AML-193 (cell line): ENCODE data around the gene ATPAF1.

ENCODE experiments used
- DNase-seq, 2 experiments: peaks; one replicate each; lab custom pipeline; 2025; lab: John Stamatoyannopoulos, UW

The ATPAF1 gene

GRCh38 chr1:46615735-46616134, 52.4 kb downstream of the ATPAF1 start:
- no peak for DNase-seq

GRCh38 chr1:46615088-46615487, 53.1 kb downstream of the ATPAF1 start:
- no peak for DNase-seq

- no peak for DNase-seq
Observed at GRCh38 chr1:46614604-46614984, 53.6 kb downstream of the ATPAF1 start.

- DNase-seq = peak; percentile 67 to 78
Observed at GRCh38 chr1:46613661-46614603, 54.2 kb downstream of the ATPAF1 start.

GRCh38 chr1:46612937-46613660, 55.1 kb downstream of the ATPAF1 start:
- no peak for DNase-seq

- peak in 1 of 2 experiments; percentile 26 for DNase-seq
Observed at GRCh38 chr1:46611691-46612221, 56.4 kb downstream of the ATPAF1 start.

- no peak for DNase-seq
Observed at GRCh38 chr1:46607345-46608130, 60.6 kb downstream of the ATPAF1 start.

GRCh38 chr1:46606255-46606965, 61.8 kb downstream of the ATPAF1 start:
- no peak for DNase-seq

GRCh38 chr1:46605232-46605631, 62.9 kb downstream of the ATPAF1 start:
- peak; percentile 9 to 10 for DNase-seq

- peak; percentile 82 to 90 for DNase-seq
Observed at GRCh38 chr1:46603858-46604549, 64.2 kb downstream of the ATPAF1 start, which contains the start of gene MKNK1. TSS of gene MKNK1 (minus strand) at chr1:46604268. CDS start at chr1:46583327, 20,941 bp downstream.

GRCh38 chr1:46603481-46603857, 64.7 kb downstream of the ATPAF1 start:
- DNase-seq = no peak

GRCh38 chr1:46601257-46602007, 66.7 kb downstream of the ATPAF1 start:
- DNase-seq = no peak

GRCh38 chr1:46599059-46599970, 68.8 kb downstream of the ATPAF1 start:
- DNase-seq = no peak

GRCh38 chr1:46596846-46597245, 71.3 kb downstream of the ATPAF1 start:
- DNase-seq = no peak

GRCh38 chr1:46596036-46596435, 72.1 kb downstream of the ATPAF1 start:
- DNase-seq = no peak

- peak; percentile 88 to 89 for DNase-seq
Observed at GRCh38 chr1:46595127-46595526, 73.0 kb downstream of the ATPAF1 start.

GRCh38 chr1:46594063-46594462, 74.1 kb downstream of the ATPAF1 start:
- DNase-seq = no peak

- no peak for DNase-seq
Observed at GRCh38 chr1:46592823-46593222, 75.3 kb downstream of the ATPAF1 start.

GRCh38 chr1:46589529-46589928, 78.6 kb downstream of the ATPAF1 start:
- no peak for DNase-seq
